SKM-1 treated with dmso at 0.1 percent for 144 hours (cell line): ENCODE data around the gene PRDM11.

Experiments
- DNase-seq: peaks from one replicate; lab custom pipeline; 2025; ENCODE audit not compliant: unreplicated experiment; lab: John Stamatoyannopoulos, UW

The PRDM11 gene

DNA sequence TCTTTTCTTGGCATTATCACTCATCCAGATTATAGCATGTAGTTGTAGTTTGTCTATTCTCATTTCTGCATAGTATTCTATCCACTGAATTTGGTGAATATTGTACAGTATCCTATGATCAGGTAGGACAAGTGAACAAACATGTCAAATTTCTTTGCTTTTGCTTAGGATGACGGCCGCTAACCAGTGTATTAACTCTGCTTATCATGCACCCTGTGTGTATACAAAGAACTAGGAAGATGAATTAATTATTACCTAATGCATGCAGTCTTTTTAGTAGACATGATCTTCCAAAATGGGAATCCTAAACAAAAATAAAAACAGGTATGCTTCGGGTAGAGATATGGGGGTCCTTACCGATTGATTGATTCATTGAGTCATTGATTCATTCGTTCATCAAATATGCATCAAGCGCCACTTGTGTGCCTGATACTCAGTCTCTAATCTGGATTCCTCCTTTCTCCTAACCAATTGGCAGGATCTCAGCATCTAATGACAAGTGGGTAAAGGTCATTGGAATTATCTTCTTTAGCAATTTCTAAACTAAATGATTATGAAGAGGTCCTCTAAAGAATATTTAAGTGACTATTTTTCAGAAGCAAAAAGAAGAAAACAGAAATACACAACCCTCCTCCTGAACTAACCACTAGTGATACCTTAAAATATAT, 27.9 kb downstream of the PRDM11 start:
- no peak for DNase-seq

DNA sequence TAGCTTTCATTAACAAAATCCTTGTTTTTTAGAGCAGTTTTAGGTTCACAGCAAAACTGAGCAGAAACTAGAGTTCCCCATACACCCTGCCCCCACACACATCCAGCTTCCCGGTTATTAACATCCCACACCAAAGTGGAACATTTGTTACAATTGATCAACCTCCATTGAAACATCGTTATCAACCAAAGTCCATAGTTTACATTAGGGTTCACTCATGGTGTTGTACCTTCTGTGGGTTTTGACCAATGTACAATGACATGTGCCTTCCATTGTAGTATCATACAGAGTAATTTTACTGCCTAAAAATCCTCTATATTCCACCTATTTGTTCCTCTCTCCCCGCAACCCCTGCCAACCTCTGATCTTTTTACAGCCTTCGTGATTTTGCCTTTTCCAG, 28.5 kb downstream of the PRDM11 start:
- DNase-seq, result no peak

DNA sequence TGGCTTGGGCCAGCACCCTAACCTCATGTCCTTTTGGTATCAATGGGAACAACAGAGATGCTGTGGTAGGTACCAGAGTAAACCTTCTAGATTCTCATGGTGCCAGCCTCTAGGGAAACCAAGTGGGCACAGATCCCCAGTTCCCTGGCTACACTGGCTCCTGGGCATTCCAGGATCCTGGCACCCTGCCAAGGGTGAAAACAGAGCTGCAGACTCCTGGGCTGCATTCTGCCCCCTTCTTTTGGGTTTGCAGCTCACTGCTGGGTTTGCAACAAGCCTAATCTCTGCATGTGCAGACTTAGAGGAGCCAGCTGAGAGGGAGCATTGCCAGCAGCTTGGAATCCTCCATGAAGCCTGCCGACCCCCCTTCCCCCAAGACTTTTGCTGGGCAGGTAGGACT, 30.6 kb downstream of the PRDM11 start:
- DNase-seq, result no peak

DNA sequence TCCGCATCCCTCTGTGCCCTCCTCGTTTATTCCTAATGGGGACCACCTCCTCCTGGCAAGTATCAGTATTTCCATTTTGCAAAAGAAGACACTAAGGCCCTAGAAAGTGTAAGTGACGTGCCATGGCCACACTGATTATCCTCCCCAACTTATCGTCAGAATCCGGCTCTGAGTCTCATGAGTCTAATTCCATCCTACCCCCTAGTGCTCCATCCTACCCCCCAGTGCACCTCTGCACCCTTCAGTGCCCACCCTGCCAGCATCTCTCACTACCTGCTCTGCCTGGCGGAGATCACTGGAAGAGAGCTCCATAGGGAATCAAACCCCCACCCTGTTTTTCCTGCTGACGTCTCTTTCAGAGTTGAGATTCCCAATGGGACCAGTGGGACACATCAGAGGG, 31.8 kb downstream of the PRDM11 start:
- DNase-seq, result no peak

DNA sequence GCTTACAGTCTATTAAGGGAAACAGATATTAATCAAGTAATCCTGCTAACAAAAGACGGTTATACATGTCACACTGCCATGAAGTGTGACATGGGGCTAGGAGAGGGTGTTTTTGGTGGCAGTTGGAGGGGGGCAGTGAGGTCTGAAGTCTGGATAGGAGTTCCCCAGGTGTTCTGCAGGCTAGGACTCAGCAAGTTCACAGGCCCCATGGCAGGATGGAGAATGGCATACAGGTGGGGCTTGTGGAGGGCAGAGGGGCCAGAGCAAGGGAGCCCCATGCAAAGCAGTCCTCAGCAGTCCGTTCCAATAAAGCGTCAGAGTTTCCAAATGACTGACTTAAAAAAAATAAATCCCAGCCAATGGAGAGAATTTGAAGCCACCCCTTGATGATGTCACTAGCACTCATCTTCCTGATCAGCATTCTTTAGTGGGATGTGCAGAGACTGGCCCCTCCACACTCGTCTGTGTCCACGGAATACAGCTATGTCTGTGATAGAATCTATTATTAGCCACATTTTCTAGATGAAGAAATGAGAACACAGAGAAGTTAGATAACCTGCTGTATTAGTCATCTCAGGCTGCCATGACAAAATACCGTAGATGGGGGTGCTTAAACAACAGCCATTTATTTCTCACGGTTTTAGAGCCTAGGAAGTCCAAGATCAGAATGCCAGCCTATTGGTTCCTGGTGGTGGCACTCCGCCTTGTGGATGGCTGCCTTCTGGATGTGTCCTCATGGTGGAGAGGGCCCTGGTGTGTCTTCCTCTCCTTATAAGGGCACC, 32.6 kb downstream of the PRDM11 start:
- no peak for DNase-seq

DNA sequence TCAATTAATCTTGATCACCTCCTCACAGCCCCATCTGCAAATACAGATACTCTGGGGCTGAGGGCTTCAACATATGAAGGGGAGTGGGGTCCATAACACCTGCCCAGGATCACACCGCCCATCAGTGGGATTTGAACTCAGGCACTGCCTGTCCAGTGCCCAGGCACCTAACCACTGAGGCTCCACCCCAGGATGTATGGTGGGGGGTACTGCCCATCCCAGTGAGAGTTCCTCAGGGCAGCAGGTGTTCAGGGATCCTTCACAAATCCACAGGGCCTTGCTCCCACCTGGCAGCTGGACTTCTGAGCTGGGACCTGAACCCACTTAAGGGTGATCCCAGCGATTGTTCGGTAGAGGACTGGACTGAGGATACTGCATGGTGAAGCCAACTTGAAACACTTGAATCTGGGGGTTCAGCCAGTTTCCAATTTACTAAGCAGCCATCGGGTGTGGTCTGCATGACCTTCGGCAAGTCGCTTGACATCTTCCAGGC, 33.3 kb downstream of the PRDM11 start:
- no peak for DNase-seq

DNA sequence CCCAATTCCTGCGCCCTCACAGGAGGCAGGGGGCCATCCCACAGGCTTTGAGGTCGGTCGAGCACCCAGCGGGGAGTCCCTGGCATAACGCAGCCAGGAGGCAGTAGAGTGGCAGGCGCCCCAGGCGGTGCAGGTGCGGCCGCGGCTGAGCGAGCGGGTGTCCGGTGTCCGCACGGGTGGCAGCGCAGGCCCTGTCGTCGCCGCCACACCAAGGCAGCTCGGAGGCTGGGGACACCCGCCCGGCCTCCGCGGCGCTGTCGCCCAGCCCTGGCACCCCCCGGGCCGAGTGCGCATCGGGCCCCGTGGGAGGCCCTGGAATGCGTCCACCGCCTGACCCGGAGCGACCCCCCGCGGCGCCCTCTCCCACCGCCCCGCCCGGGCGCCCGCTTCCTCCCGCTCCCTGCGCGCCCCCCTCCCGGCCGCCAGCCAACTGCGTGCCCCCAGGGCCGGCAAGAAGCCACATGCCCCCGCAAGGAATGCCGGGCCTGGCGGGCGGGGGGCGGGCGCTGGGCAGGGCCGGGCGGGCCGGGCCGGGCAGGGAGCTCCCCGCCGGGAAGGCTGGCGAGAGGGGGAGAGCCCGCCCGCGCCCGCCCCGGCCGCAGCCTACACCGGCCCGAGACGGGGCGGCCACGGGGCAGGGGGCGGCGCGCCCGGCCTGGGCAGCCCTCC, 33.9 kb downstream of the PRDM11 start:
- no peak for DNase-seq

DNA sequence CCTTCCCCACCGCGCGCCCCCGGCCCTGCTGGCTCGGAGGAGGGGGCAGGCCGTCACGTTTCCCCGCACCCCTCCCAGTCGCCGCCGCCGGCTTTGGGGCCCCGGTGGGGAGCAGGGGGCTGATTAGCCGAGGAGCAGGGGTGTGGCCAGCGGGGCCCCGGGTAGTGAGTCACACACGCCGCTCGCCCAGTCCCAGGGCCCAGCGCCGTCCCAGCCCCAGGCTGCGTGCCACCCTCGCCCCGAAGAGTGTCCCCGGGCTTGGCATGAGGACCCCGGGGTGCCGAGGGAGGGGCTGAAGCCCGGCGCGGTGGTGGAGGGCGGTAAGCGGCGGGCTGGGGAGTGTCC, 34.4 kb downstream of the PRDM11 start:
- DNase-seq, result no peak

DNA sequence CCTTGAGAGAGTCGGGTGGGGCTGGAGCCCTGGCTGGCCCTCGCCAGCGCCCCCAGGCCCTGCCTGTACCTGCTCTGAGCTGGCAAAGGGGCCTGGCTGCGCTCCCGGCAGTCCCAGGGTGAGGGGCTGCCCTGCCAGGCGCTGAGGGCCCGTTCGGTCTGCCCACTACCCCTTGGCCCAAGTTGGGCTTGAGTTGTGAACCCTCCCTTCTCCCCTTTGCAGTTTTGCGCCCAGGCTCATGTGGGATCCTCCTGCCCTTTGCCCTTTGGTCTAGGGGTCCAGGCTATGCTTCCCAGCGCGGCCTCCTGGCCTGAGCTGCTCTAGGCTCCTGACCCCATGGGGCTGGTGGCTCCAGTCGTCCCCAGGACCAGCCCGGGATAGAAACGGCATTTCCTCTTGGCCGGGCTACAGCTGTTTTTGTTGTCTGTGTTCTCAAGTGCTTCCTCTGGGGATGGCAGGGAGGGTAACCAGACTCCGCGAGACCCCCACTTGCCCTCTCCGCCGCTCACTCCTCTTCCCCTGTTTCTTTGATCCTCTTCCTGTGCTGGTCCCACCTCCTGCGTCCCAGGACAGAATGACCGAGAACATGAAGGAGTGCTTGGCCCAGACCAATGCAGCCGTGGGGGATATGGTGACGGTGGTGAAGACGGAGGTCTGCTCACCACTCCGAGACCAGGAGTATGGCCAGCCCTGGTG, 34.9 kb downstream of the PRDM11 start:
- no peak for DNase-seq

DNA sequence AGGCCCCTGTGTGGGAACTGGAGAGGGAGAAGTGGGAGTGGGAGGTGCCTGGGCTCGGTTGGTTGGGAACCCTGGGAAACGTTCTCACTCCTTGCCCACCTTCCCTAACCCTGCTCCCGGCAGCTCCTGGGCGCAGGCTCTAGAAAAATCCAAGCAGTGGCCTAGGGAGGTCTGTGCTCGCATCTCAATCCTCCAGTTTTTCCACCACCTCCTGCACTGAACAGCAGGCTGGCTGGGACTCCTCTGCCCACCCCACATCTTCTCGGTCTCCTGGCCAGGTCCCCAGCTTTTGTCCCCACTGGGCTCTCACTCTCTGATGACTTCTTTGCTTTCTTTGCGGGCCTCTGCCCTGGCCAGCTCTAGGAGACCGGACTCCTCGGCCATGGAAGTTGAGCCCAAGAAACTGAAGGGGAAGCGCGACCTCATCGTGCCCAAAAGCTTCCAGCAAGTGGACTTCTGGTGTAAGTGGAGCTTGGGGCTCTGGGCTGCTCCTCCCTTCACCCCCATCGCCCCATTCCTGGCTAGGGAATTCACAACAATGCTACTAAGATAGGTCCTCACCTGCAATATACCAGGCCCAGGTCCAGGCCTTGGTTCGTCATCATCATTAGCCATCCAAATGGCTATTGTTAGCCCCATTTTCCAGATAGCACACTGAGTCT, 35.6 kb downstream of the PRDM11 start:
- no peak for DNase-seq

DNA sequence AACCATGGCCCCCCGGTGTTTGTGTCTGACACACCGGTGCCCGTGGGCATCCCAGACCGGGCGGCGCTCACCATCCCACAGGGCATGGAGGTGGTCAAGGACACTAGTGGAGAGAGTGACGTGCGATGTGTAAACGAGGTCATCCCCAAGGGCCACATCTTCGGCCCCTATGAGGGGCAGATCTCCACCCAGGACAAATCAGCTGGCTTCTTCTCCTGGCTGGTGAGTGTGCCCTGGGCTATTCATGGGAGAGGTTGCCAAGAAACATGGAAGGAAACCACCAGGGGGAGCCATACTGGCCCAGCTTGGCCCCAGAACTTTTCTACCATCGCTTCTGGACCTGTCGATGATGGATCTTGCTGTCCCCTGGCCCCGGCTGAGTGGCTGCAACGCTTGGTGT, 36.5 kb downstream of the PRDM11 start:
- peak; percentile 11 for DNase-seq

DNA sequence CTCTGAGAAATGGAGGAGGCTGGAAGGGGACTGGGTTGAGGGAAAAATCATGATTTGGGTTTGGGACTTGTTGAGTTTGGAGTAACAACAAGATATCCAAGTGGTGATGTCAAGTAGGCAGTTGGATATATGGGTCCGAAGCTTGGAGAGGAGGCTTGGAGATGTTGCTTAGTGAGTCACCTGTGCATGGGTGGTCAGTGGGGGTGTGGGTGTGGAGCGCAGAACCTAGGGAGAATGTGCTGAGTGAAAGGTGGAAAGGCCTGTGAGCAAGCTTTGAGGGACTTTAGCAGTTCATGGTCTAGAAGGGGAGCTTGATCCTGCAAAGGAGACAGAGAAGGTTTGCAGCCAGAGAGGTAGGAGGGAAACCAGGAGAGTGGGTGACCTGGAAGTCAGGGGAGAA, 38.2 kb downstream of the PRDM11 start:
- no peak for DNase-seq

DNA sequence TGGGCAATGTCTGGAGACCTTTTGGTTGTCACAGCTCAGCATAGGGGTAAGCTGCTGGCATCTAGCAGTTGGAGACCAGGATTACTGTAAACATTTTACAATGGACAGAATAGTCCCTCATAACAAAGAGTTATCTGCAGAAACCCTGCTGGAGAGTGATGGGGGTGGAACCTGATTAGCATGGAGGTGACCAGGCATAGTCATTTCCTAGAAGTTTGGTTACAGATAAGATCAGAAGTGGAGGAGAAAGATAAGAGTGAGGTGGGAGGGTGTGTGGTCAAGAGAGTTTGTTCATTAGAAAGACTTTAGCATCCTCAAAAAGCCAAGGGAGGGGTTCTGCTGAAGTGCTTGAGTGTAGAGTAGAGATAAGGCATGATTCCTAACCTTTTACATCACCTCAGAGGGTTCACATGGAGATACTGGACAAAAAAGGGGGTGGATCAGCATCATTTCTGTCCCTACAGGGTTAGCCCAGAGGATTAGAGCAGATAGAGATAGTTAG, 38.8 kb downstream of the PRDM11 start:
- no peak for DNase-seq

DNA sequence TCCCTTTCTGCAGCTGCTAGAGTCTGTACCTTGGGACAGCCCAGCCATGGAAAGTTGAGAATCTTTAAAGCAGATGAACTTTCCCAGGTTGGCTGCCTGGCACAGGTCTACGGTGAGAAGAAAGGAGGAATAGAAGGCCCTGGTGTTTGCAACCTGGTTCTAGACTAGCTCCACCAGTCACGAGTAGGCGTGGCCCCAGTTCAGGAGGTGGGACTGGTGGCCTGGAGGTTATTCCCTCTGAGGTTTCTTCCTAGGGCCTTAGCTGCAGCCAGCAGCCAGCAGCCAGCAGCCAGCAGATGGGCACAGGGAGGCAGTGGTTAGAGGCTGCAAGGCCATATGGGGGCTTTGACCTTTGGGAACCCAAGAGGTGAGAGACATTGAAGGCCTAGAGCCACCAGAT, 40.9 kb downstream of the PRDM11 start:
- DNase-seq, result no peak

DNA sequence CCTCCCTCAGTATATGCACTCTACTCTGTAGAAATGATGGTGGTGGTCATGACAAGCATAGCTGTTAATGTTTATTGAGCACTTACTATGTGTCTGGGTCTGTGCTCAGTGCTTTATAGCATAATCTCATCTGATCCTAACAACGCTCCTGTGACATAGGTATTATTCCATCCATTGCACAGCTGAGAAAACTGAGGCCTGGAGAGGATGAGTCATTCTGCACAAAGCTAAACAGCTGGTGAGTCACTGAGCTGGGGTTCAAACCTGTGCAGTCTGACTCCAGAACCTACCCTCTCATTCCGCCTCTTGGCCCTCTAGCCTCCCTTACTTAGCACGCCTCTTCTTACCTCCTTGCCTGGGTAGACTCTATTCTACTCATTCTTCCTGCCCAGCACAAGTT, 41.7 kb downstream of the PRDM11 start:
- DNase-seq, result no peak

DNA sequence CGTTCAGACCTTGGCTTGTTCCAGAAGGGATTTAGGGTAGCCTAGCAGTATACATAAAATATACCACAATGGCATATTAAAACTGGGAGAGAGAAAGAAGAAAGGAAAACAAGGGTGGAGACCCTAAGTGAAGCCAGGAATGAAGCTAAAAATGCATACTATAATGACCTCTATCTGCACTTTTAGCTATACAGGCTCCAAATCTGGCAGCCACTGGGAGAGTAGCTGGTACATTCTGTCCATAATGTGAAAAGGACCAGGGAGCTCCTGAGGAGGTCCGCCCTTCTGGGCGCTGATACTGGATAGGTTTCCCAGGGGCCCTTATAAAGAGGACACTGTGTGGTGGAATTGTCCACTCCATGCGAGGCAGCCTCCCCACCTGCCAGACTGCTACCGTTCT, 42.8 kb downstream of the PRDM11 start:
- no peak for DNase-seq

DNA sequence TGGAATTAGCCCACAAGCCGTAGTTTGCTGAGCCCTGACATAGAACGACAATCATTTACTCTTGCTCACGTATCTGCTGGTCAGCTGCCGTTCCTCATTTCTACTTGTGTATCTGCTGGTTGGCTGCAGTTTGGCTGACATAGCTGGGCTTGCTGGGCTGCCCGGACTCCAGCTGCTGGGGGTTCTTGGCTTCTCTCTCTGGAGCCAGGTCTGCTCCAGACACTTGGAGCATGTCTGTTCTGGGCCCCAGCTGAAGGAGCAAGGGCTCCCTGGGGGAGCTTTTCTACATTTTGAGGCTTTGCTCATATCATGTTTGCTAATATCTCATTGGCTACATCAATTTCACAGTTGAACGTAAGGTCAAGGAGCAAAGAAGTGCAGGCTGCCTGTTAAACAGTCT, 47.3 kb downstream of the PRDM11 start:
- no peak for DNase-seq

DNA sequence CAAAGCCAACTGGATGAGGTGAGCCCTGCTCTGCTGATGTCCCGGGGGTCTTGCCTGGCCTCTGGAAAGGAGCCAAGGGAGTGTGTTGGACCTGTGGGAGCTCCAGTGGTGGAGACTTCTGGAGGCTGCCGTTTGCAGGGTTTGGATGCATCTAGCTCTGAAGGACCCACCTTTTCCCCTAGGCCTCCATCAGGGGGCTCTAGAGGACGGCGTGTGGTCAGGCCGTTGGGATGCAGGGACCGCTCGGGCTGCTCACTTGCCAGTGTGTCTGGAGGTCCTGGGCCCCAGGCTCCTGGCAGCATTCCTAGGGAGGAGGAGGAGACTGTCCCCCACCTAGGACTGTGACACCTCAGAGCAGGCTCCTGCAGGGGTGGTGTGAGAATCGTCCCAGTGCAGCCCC, 58.3 kb downstream of the PRDM11 start:
- no peak for DNase-seq

DNA sequence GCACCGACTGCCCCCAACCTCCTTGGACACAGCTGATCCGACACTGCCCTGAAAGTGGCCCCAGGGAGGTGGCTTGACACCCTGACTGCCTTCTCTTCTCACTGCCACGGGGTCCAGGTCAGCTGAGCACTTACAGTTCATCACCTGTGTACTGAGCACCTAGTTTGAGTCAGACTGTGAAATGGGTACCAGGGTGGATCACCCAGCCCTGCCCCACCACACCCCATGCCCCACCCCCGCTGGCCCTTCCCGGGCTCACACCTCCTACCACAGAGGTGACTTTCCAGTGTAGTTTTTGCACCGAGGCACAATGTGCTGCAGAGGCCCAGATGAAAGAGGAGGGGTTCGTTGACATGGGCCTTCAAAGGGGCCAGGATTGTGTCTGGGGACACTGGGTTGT, 59.5 kb downstream of the PRDM11 start:
- no peak for DNase-seq

DNA sequence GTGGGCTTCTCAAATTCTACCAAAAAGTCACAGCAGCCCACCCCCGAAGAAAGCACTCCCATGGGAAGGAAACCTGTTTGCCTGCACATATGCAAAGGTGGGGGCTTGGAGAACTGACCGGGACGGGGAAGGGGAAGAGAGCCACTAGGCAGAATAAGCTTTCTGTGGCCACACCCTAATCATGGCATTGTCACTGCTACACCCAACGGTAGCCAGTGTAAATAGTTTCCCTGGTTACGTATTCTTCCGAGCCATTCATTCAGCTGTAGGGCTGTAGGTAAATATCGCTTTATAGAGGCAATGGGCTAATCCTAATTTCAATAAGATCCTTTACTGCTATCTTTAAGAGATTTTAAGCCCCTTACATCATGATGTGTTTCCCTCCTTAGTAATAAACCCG, 61.7 kb downstream of the PRDM11 start:
- DNase-seq, result no peak
